ENCODE data around the gene LPIN1. TPM values are rescaled to one million over a fixed set of nuclear protein-coding genes. Genes with fewer than 3 reads are reported as not detected.

Gene LPIN1
- total RNA-seq, 1 donor from 2014 or later, result 43.0 TPM

- Histone ChIP-seq H3K27me3 (ENCODE audit: low read depth) (no peaks in the 10 kb centered on the region), H3K4me3 (no peak overlapping the region), H3K4me1 (no peaks in the 10 kb centered on the region), H3K27ac (replicated peaks) (no peak overlapping the region), H3K36me3 (peaks cover 83% of the 10 kb centered on the region), H3K9me3 (replicated peaks) (no peaks in the 10 kb centered on the region)
- DNase-seq, result no peak
- no peak for TF ChIP-seq CTCF (IDR thresholded peaks at IDR 0.05; ENCODE audit: borderline replicate concordance)
- intact Hi-C loops (cut with micrococcal nuclease), result no loop called here
Measured at GRCh38 chr2:11798701-11799435, 52.4 kb downstream of the LPIN1 start.

- Histone ChIP-seq H3K9me3 (replicated peaks) (no peaks in the 10 kb centered on the region), H3K27ac (replicated peaks) (no peak overlapping the region), H3K36me3 (peaks cover 83% of the 10 kb centered on the region), H3K4me3 (no peak overlapping the region), H3K4me1 (no peaks in the 10 kb centered on the region), H3K27me3 (ENCODE audit: low read depth) (no peaks in the 10 kb centered on the region)
- TF ChIP-seq CTCF (IDR thresholded peaks at IDR 0.05; ENCODE audit: borderline replicate concordance), result no peak
- DNase-seq, result no peak
- intact Hi-C loops (cut with micrococcal nuclease), result no loop called here
Measured at GRCh38 chr2:11799826-11800225, 53.4 kb downstream of the LPIN1 start.

GRCh38 chr2:11802782-11803191, 56.4 kb downstream of the LPIN1 start:
- no peaks in the 10 kb centered on the region for H3K27me3 ChIP-seq (ENCODE audit: low read depth)
- peaks cover 78% of the 10 kb centered on the region for H3K36me3 ChIP-seq
- no peak for DNase-seq
- no peaks in the 10 kb centered on the region for H3K9me3 ChIP-seq (replicated peaks)
- intact Hi-C loops (cut with micrococcal nuclease), result no loop called here
- no peak overlapping the region for H3K4me3 ChIP-seq
- no peak for TF ChIP-seq CTCF (IDR thresholded peaks at IDR 0.05; ENCODE audit: borderline replicate concordance)
- H3K4me1 ChIP-seq, result peaks cover 15% of the 10 kb centered on the region
- H3K27ac ChIP-seq (replicated peaks), result no peak overlapping the region

GRCh38 chr2:11805024-11805423, 58.6 kb downstream of the LPIN1 start:
- intact Hi-C loops (cut with micrococcal nuclease), result no loop called here
- TF ChIP-seq CTCF (IDR thresholded peaks at IDR 0.05; ENCODE audit: borderline replicate concordance), result no peak
- DNase-seq, result no peak
- Histone ChIP-seq H3K4me3 (no peak overlapping the region), H3K4me1 (peaks cover 16% of the 10 kb centered on the region), H3K9me3 (replicated peaks) (no peaks in the 10 kb centered on the region), H3K27ac (replicated peaks) (no peak overlapping the region), H3K27me3 (ENCODE audit: low read depth) (no peaks in the 10 kb centered on the region), H3K36me3 (peaks cover 62% of the 10 kb centered on the region)

- Histone ChIP-seq H3K9me3 (replicated peaks) (no peaks in the 10 kb centered on the region), H3K36me3 (peaks cover 65% of the 10 kb centered on the region), H3K4me1 (peaks cover 23% of the 10 kb centered on the region), H3K27ac (replicated peaks) (no peak overlapping the region), H3K27me3 (ENCODE audit: low read depth) (no peaks in the 10 kb centered on the region), H3K4me3 (no peak overlapping the region)
- intact Hi-C loops (cut with micrococcal nuclease), result no loop called here
- no peak for TF ChIP-seq CTCF (IDR thresholded peaks at IDR 0.05; ENCODE audit: borderline replicate concordance)
- DNase-seq, result no peak
Measured at GRCh38 chr2:11805920-11806319, 59.5 kb downstream of the LPIN1 start.

Measured in left ventricle myocardium inferior (tissue), 1 donor.